Neural cell (in vitro differentiated cells): ENCODE data around the gene ITPR2. TPM values are rescaled to one million over a fixed set of nuclear protein-coding genes. Genes with fewer than 3 reads are reported as not detected.

Source experiments
- H2AFZ ChIP-seq: fragments of 200-600, 300-800 bp; sonication (generic), shearing (Covaris generic); 2 replicates; pipeline ENCODE4 v1.6.0; 2014; ENCODE audit warnings: low read depth, mild to moderate bottlenecking, antibody characterized with exemption, low read length, moderate library complexity
- H3F3A ChIP-seq: fragments of 200-600 bp; shearing (Covaris generic); 2 replicates; pipeline ENCODE4 v1.6.1; 2016; ENCODE audit warnings: mild to moderate bottlenecking, moderate library complexity, mixed read lengths, antibody characterized with exemption, low read length; ENCODE audit not compliant: insufficient read depth, poor library complexity, severe bottlenecking
- H3K27ac ChIP-seq: fragments of 200-600, 300-800 bp; sonication (generic), shearing (Covaris generic); 2 replicates; pipeline ENCODE4 v1.5.1; 2014; ENCODE audit warnings: mild to moderate bottlenecking, low read length, moderate library complexity
- H3K27me3 ChIP-seq: fragments of 300-800, 200-600 bp; sonication (generic), shearing (Covaris generic); 2 replicates; pipeline ENCODE4 v1.6.0; 2014; ENCODE audit warnings: mild to moderate bottlenecking, low read depth, low read length, moderate library complexity; ENCODE audit not compliant: insufficient read depth
- H3K36me3 ChIP-seq: fragments of 300-800, 200-600 bp; sonication (generic), shearing (Covaris generic); 2 replicates; pipeline ENCODE4 v1.5.1; 2014; ENCODE audit warnings: mild to moderate bottlenecking, antibody characterized with exemption, low read length, moderate library complexity; ENCODE audit not compliant: insufficient read depth
- H3K4me2 ChIP-seq: fragments of 300-800, 200-600 bp; sonication (generic), shearing (Covaris generic); 2 replicates; pipeline ENCODE4 v1.6.0; 2014; ENCODE audit warnings: mild to moderate bottlenecking, low read length
- H3K4me3 ChIP-seq: fragments of 300-800, 200-600 bp; sonication (generic), shearing (Covaris generic); 2 replicates; pipeline ENCODE4 v1.5.1; 2014; ENCODE audit warnings: mild to moderate bottlenecking, low read length, moderate library complexity
- H3K79me2 ChIP-seq: fragments of 200-600 bp; shearing (Covaris generic); replicated peaks from 2 replicates; pipeline ENCODE4 v1.6.0; 2014; ENCODE audit warnings: mild to moderate bottlenecking, low read length, moderate library complexity; ENCODE audit not compliant: insufficient read depth
- H3K9ac ChIP-seq: fragments of 300-800, 200-600 bp; sonication (generic), shearing (Covaris generic); 2 replicates; pipeline ENCODE4 v1.6.1; 2016; ENCODE audit warnings: mild to moderate bottlenecking, low read length, mixed read lengths
- H3K9me2 ChIP-seq: fragments of 200-600 bp; shearing (Covaris generic); 2 replicates; pipeline ENCODE4 v1.6.1; 2016; ENCODE audit warnings: mild to moderate bottlenecking, low read length, mixed read lengths; ENCODE audit not compliant: insufficient read depth
- H3K9me3 ChIP-seq: fragments of 200-600, 300-800 bp; sonication (generic), shearing (Covaris generic); 2 replicates; pipeline ENCODE4 v1.6.1; 2016; ENCODE audit warnings: mild to moderate bottlenecking, mixed run types, low read length, moderate library complexity, mixed read lengths
- H4K20me1 ChIP-seq: fragments of 200-600 bp; shearing (Covaris generic); 2 replicates; pipeline ENCODE4 v1.6.1; 2016; ENCODE audit warnings: mild to moderate bottlenecking, mixed run types; ENCODE audit not compliant: insufficient read depth
- EP300 ChIP-seq: fragments of 450-650 bp; conservative IDR thresholded peaks from 2 replicates; pipeline ENCODE4 v1.6.1; 2014; ENCODE audit warnings: antibody characterized with exemption, mild to moderate bottlenecking, moderate library complexity; ENCODE audit not compliant: poor library complexity, severe bottlenecking
- EZH2 ChIP-seq: fragments of 200-600, 300-800 bp; shearing (Covaris generic), sonication (generic); IDR thresholded peaks from 2 replicates; pipeline ENCODE4 v1.6.1; 2014; ENCODE audit warnings: antibody characterized with exemption, low read length, borderline replicate concordance, mild to moderate bottlenecking; ENCODE audit not compliant: insufficient read depth, poor library complexity, severe bottlenecking
- MXI1 ChIP-seq: fragments of 450-650 bp; conservative IDR thresholded peaks from 2 replicates; pipeline ENCODE4 v1.6.1; 2014; ENCODE audit warnings: antibody characterized with exemption, mild to moderate bottlenecking; ENCODE audit not compliant: poor library complexity, severe bottlenecking
- POLR2AphosphoS5 ChIP-seq: IDR thresholded peaks from 2 replicates; pipeline ENCODE4 v1.6.1; 2012
- RAD21 ChIP-seq: fragments of 450-650 bp; conservative IDR thresholded peaks from 2 replicates; pipeline ENCODE4 v1.6.1; 2014; ENCODE audit warnings: antibody characterized with exemption, mild to moderate bottlenecking, moderate library complexity
- SMC3 ChIP-seq: fragments of 450-650 bp; conservative IDR thresholded peaks from 2 replicates; pipeline ENCODE4 v1.6.1; 2014; ENCODE audit warnings: antibody characterized with exemption, mild to moderate bottlenecking, moderate library complexity; ENCODE audit not compliant: poor library complexity
- TAF1 ChIP-seq: IDR thresholded peaks from 2 replicates; pipeline ENCODE4 v1.6.1; 2012; ENCODE audit warnings: low read depth
- polyA plus RNA-seq: library from polyadenylated mRNA; depleted of rRNA; stranded (reverse); fragments of >200 nt; gene quantifications from 2 replicates; pipeline ENCODE4 v1.2.3, GENCODE V29; 2014
- TF ChIP-seq, protein P1 (sequence below): IDR thresholded peaks from 2 replicates; pipeline ENCODE4 v1.6.1; 2012; ENCODE audit warnings: borderline replicate concordance
- TF ChIP-seq, protein P2 (sequence below): fragments of 450-650 bp; IDR thresholded peaks from 2 replicates; pipeline ENCODE4 v1.5.1; 2014; ENCODE audit warnings: antibody characterized with exemption, mild to moderate bottlenecking, moderate library complexity; ENCODE audit not compliant: poor library complexity, severe bottlenecking

Gene ITPR2
- polyA plus RNA-seq, 1 donor from 2014 or later: 2.0 TPM

DNA sequence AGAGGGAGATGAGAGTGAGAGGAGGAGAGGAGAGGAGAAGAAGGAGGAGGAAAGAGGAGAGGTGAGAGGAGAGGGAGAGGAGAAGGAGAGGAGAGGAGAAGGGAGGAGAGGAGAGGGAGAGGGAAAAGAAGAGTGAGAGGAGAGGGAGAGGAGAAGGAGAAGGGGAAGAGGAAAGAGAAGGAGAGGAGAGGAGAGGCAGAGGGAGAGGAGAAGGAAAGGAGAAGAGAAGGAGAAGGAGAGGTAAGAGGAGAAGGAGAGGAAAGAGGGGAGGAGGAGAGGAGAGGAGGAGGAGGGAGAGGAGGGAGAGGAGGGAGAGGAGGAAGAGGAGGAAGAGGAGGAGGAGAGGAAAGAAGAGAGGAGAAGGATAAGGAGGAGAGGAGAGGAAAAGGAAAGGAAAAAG, 266.8 kb downstream of the ITPR2 start:
- no peaks in the 10 kb centered on the region for H3K9me3 ChIP-seq
- no peak overlapping the region for H3K27ac ChIP-seq
- no peaks in the 10 kb centered on the region for H3K9me2 ChIP-seq
- TF ChIP-seq POLR2AphosphoS5 (no peak), RAD21 (no peak), MXI1 (no peak), SMC3 (no peak), TAF1 (no peak), EZH2 (no peak), EP300 (no peak)
- TF ChIP-seq, protein P1, sequence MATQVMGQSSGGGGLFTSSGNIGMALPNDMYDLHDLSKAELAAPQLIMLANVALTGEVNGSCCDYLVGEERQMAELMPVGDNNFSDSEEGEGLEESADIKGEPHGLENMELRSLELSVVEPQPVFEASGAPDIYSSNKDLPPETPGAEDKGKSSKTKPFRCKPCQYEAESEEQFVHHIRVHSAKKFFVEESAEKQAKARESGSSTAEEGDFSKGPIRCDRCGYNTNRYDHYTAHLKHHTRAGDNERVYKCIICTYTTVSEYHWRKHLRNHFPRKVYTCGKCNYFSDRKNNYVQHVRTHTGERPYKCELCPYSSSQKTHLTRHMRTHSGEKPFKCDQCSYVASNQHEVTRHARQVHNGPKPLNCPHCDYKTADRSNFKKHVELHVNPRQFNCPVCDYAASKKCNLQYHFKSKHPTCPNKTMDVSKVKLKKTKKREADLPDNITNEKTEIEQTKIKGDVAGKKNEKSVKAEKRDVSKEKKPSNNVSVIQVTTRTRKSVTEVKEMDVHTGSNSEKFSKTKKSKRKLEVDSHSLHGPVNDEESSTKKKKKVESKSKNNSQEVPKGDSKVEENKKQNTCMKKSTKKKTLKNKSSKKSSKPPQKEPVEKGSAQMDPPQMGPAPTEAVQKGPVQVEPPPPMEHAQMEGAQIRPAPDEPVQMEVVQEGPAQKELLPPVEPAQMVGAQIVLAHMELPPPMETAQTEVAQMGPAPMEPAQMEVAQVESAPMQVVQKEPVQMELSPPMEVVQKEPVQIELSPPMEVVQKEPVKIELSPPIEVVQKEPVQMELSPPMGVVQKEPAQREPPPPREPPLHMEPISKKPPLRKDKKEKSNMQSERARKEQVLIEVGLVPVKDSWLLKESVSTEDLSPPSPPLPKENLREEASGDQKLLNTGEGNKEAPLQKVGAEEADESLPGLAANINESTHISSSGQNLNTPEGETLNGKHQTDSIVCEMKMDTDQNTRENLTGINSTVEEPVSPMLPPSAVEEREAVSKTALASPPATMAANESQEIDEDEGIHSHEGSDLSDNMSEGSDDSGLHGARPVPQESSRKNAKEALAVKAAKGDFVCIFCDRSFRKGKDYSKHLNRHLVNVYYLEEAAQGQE: no peak
- TF ChIP-seq, protein P2, sequence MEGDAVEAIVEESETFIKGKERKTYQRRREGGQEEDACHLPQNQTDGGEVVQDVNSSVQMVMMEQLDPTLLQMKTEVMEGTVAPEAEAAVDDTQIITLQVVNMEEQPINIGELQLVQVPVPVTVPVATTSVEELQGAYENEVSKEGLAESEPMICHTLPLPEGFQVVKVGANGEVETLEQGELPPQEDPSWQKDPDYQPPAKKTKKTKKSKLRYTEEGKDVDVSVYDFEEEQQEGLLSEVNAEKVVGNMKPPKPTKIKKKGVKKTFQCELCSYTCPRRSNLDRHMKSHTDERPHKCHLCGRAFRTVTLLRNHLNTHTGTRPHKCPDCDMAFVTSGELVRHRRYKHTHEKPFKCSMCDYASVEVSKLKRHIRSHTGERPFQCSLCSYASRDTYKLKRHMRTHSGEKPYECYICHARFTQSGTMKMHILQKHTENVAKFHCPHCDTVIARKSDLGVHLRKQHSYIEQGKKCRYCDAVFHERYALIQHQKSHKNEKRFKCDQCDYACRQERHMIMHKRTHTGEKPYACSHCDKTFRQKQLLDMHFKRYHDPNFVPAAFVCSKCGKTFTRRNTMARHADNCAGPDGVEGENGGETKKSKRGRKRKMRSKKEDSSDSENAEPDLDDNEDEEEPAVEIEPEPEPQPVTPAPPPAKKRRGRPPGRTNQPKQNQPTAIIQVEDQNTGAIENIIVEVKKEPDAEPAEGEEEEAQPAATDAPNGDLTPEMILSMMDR: no peak
- no peaks in the 10 kb centered on the region for H3K79me2 ChIP-seq
- no peak overlapping the region for H2AFZ ChIP-seq
- no peaks in the 10 kb centered on the region for H3F3A ChIP-seq
- no peaks in the 10 kb centered on the region for H3K27me3 ChIP-seq
- H3K4me2 ChIP-seq: no peak overlapping the region
- H3K4me3 ChIP-seq: no peak overlapping the region
- H4K20me1 ChIP-seq: no peaks in the 10 kb centered on the region
- no peak overlapping the region for H3K9ac ChIP-seq
- H3K36me3 ChIP-seq: no peaks in the 10 kb centered on the region

DNA sequence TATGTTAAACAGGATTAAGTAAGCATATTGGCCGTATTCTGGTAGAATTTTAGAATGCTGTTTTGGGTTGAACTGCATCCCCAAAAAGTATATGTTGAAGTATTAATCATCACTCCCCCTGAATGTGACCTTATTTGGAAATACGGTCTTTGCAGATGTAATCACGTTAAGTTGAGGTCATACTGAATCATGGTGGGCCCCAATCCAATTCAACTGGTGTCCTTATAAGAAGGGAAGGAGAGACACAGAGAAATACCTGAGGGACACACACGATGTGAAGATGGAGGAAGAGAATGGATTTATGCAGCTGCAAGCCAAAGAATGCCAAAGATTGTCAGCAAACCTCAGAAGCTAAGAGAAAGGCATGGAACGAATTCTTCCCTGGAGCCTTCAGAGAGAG, 268.6 kb downstream of the ITPR2 start:
- Histone ChIP-seq H3K9me3 (no peaks in the 10 kb centered on the region), H3K27me3 (no peaks in the 10 kb centered on the region), H3K79me2 (no peaks in the 10 kb centered on the region), H3K9me2 (no peaks in the 10 kb centered on the region), H4K20me1 (no peaks in the 10 kb centered on the region), H3F3A (no peaks in the 10 kb centered on the region), H3K9ac (no peak overlapping the region), H2AFZ (no peak overlapping the region), H3K36me3 (no peaks in the 10 kb centered on the region), H3K4me2 (no peak overlapping the region), H3K27ac (no peak overlapping the region), H3K4me3 (no peak overlapping the region)
- no peak for TF ChIP-seq MXI1
- no peak for TF ChIP-seq EZH2
- TF ChIP-seq EP300: no peak
- TF ChIP-seq SMC3: no peak
- no peak for TF ChIP-seq TAF1
- TF ChIP-seq, protein P2: no peak
- TF ChIP-seq, protein P1: no peak
- TF ChIP-seq POLR2AphosphoS5: no peak
- TF ChIP-seq RAD21: no peak
